SK-N-SH treated with all-trans-retinoic acid at 6 μM for 48 hours (cell line): ENCODE results near the gene KPNA6.

ENCODE experiments used
- GLIS3 ChIP-seq: fragments of 250-450 bp; sonication (Bioruptor Pico); IDR thresholded peaks from 2 replicates; pipeline ENCODE4 v1.5.0; 2020; ENCODE audit warnings: mild to moderate bottlenecking, moderate library complexity
- OSR1 ChIP-seq: fragments of 250-450 bp; sonication (Bioruptor Pico); IDR thresholded peaks from 2 replicates; pipeline ENCODE4 v1.8.0; 2022; ENCODE audit warnings: moderate library complexity, mild to moderate bottlenecking, inconsistent platforms
- PPARA ChIP-seq: fragments of 250-450 bp; sonication (Bioruptor Pico); IDR thresholded peaks from 2 replicates; pipeline ENCODE4 v1.5.0; 2020; ENCODE audit warnings: mild to moderate bottlenecking, borderline replicate concordance
- RARB ChIP-seq: fragments of 250-450 bp; sonication (Bioruptor Pico); IDR thresholded peaks from 2 replicates; pipeline ENCODE4 v1.8.0; 2021; ENCODE audit warnings: mild to moderate bottlenecking, moderate library complexity
- ZFP3 ChIP-seq: fragments of 250-450 bp; sonication (Bioruptor Pico); IDR thresholded peaks from 2 replicates; pipeline ENCODE4 v1.5.0; 2020; ENCODE audit warnings: mild to moderate bottlenecking, moderate library complexity
- TF ChIP-seq, protein P1 (sequence below): fragments of 250-450 bp; sonication (Bioruptor Pico); IDR thresholded peaks from 2 replicates; pipeline ENCODE4 v1.8.0; 2020; ENCODE audit warnings: mild to moderate bottlenecking, moderate library complexity, borderline replicate concordance
- TF ChIP-seq, protein P2 (sequence below): fragments of 250-450 bp; sonication (Bioruptor Pico); IDR thresholded peaks from 2 replicates; pipeline ENCODE4 v1.5.0; 2020; ENCODE audit warnings: mild to moderate bottlenecking, moderate library complexity

DNA sequence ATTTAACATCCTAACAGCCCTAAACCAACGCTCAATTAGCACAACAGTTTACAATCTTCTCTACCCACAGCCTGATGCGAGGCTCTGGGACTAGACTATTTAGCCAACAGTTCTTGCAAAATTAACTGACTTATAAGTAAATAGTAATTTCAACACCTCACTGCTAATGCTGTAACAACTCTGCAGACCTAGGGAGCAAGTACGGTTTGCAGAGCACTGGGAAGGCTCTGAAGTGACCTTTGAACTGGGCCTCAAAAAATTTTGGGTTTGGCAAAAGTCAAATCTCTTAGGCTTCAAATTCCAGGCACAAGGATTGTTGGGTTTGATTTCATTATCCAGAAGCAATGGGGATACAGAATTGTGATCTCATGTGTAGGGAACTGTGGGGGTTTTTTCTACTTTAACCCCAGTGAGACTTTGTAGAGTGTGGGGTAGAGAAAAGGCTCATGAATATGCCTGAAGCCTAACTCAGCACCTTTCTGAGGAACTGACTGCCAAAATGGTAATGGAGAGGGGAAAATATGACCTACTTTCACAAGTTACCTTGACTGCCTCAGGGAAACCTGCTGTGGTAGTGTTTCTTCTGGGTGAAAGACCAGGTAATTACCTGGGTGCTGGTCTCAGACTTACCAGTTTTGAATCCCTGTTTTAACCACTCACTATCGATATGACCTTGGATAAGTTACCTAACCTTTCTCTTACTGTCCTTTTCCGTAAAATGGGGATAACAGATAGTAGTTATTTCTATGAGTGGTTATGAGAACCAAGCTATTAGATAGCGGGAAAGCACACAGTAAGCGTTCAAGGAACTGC lies 70.7 kb downstream of the KPNA6 start:
- TF ChIP-seq PPARA (no peak), GLIS3 (CRISPR knock-in tag) (no peak), ZFP3 (CRISPR knock-in tag) (no peak), OSR1 (no peak), RARB (CRISPR knock-in tag) (no peak)
- TF ChIP-seq, protein P1, sequence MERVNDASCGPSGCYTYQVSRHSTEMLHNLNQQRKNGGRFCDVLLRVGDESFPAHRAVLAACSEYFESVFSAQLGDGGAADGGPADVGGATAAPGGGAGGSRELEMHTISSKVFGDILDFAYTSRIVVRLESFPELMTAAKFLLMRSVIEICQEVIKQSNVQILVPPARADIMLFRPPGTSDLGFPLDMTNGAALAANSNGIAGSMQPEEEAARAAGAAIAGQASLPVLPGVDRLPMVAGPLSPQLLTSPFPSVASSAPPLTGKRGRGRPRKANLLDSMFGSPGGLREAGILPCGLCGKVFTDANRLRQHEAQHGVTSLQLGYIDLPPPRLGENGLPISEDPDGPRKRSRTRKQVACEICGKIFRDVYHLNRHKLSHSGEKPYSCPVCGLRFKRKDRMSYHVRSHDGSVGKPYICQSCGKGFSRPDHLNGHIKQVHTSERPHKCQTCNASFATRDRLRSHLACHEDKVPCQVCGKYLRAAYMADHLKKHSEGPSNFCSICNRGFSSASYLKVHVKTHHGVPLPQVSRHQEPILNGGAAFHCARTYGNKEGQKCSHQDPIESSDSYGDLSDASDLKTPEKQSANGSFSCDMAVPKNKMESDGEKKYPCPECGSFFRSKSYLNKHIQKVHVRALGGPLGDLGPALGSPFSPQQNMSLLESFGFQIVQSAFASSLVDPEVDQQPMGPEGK (CRISPR knock-in tag) = no peak
- TF ChIP-seq, protein P2, sequence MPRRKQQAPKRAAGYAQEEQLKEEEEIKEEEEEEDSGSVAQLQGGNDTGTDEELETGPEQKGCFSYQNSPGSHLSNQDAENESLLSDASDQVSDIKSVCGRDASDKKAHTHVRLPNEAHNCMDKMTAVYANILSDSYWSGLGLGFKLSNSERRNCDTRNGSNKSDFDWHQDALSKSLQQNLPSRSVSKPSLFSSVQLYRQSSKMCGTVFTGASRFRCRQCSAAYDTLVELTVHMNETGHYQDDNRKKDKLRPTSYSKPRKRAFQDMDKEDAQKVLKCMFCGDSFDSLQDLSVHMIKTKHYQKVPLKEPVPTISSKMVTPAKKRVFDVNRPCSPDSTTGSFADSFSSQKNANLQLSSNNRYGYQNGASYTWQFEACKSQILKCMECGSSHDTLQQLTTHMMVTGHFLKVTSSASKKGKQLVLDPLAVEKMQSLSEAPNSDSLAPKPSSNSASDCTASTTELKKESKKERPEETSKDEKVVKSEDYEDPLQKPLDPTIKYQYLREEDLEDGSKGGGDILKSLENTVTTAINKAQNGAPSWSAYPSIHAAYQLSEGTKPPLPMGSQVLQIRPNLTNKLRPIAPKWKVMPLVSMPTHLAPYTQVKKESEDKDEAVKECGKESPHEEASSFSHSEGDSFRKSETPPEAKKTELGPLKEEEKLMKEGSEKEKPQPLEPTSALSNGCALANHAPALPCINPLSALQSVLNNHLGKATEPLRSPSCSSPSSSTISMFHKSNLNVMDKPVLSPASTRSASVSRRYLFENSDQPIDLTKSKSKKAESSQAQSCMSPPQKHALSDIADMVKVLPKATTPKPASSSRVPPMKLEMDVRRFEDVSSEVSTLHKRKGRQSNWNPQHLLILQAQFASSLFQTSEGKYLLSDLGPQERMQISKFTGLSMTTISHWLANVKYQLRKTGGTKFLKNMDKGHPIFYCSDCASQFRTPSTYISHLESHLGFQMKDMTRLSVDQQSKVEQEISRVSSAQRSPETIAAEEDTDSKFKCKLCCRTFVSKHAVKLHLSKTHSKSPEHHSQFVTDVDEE (CRISPR knock-in tag) = no peak
